ENCODE measurements around the gene PIK3R1. TPM values are rescaled to one million over a fixed set of nuclear protein-coding genes. Genes with fewer than 3 reads are reported as not detected.

The PIK3R1 gene
- total and polyA plus RNA-seq, 2 of the 4 experiments (the other 2 are of a cell fraction): 2.4 to 9.3 TPM

DNA sequence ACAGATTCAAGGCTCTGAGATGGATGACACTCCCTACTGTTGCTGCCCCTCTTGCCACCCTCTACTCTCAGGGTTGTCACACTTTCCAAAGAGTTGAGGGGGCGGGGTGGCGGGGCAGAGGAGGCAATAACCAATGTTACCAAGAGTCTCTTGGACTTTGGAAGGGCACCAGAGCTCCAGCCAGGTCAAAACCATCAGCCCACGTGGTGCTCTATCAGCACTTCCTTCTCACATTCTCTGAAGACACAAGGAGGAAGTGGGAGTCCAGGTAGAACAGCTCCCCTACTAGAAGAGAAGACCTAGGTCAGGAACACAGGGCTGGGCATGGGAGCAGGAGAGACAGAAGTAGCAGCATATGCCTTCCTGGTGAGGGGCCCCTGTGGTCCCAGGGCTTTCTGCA is 33.0 kb upstream of the PIK3R1 start:
- ChIA-PET CTCF (no interaction called here), POLR2A (ENCODE audit: unreplicated experiment) (no interaction called here)
- Histone ChIP-seq H3K23ac (ENCODE audit: low read depth, low read length) (no peak overlapping the region), H3K4ac (ENCODE audit: low read depth, low read length) (no peak overlapping the region), H3K27me3 (ENCODE audit: control insufficient read depth, insufficient read depth, low read length) (no peaks in the 10 kb centered on the region), H2AFZ (replicated peaks; ENCODE audit: low read length, poor library complexity) (no peak overlapping the region), H3K9me3 (ENCODE audit: control insufficient read depth, insufficient read depth, low read length) (no peaks in the 10 kb centered on the region), H3K9me1 (ENCODE audit: insufficient read depth, low read length) (no peaks in the 10 kb centered on the region), H2BK20ac (ENCODE audit: low read depth, low read length) (no peak overlapping the region), H2BK5ac (ENCODE audit: low read depth, low read length, poor library complexity, severe bottlenecking) (no peak overlapping the region), H3K27ac (ENCODE audit: insufficient read depth, low read length) (no peak overlapping the region), H3K4me2 (ENCODE audit: low read depth, low read length) (no peak overlapping the region), H3K36me3 (ENCODE audit: control insufficient read depth, insufficient read depth, low read length) (no peaks in the 10 kb centered on the region), H2BK120ac (ENCODE audit: low read depth, low read length) (no peak overlapping the region), H3K79me1 (ENCODE audit: low read depth in 1 of 2, low read length in 2 of 2) (no peaks in the 10 kb centered on the region), H2AK5ac (ENCODE audit: low read depth, low read length) (no peak overlapping the region), H2AK9ac (replicated peaks; ENCODE audit: low read depth, low read length, poor library complexity) (no peak overlapping the region), H3K4me3 (ENCODE audit: insufficient read depth, low read depth, low read length) (no peak overlapping the region), H3K9ac (ENCODE audit: low read depth, low read length) (no peak overlapping the region), H4K5ac (ENCODE audit: low read depth, low read length) (no peak overlapping the region), H3K56ac (ENCODE audit: extremely low read depth, insufficient read depth, low read length) (no peak overlapping the region), H3K18ac (ENCODE audit: low read depth, low read length) (no peak overlapping the region), H4K20me1 (ENCODE audit: insufficient read depth, low read length) (no peaks in the 10 kb centered on the region), H4K91ac (ENCODE audit: insufficient read depth, low read depth, low read length) (no peak overlapping the region), H4K8ac (ENCODE audit: low read depth in 2 of 2, low read length in 2 of 2) (no peak overlapping the region), H3K4me1 (ENCODE audit: control insufficient read depth, insufficient read depth, low read length) (0 out of 2 replicates have a peak, but pooled peaks cover 2% of the 10 kb centered on the region), H2BK15ac (ENCODE audit: low read depth, low read length) (no peak overlapping the region), H3K14ac (replicated peaks; ENCODE audit: low read depth, low read length) (no peak overlapping the region)
- no TSS peak for BruUV-seq (replicated peaks)
- ATAC-seq (ENCODE audit: low read depth) (no peak), DNase-seq (no peak)
- intact Hi-C loops (cut with micrococcal nuclease): no loop called here
- in situ Hi-C loops (cut with MboI; ENCODE audit: low sequenced_read_pairs): no loop called here
- no CpG with 5 or more reads among the region's 3 CpGs for WGBS, 2 experiments (ENCODE audit: extremely low coverage in 2 of 2, insufficient read length in 1 of 2)
- TF ChIP-seq, protein P1, sequence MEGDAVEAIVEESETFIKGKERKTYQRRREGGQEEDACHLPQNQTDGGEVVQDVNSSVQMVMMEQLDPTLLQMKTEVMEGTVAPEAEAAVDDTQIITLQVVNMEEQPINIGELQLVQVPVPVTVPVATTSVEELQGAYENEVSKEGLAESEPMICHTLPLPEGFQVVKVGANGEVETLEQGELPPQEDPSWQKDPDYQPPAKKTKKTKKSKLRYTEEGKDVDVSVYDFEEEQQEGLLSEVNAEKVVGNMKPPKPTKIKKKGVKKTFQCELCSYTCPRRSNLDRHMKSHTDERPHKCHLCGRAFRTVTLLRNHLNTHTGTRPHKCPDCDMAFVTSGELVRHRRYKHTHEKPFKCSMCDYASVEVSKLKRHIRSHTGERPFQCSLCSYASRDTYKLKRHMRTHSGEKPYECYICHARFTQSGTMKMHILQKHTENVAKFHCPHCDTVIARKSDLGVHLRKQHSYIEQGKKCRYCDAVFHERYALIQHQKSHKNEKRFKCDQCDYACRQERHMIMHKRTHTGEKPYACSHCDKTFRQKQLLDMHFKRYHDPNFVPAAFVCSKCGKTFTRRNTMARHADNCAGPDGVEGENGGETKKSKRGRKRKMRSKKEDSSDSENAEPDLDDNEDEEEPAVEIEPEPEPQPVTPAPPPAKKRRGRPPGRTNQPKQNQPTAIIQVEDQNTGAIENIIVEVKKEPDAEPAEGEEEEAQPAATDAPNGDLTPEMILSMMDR (conservative IDR thresholded peaks at IDR 0.05; ENCODE audit: low read depth, low read length): no peak
- no peak for TF ChIP-seq RCOR1 (IDR thresholded peaks at IDR 0.05; ENCODE audit: insufficient replicate concordance, low read length)
- dilution Hi-C loops (cut with HindIII; ENCODE audit: low sequenced_read_pairs, unreplicated experiment): no loop called here
